GM12878 (cell line): Measurements from ENCODE around the gene COMMD10. TPM values are rescaled to one million over a fixed set of nuclear protein-coding genes. Genes with fewer than 3 reads are reported as not detected.

Experiments
- ATAC-seq: fragments of 200-7000 bp; cut with Tn5 transposase; 3 replicates; pipeline ENCODE4 v1.9.1; 2020; ENCODE audit warnings: mild to moderate bottlenecking, moderate library complexity
- BruUV-seq: library from RNA; stranded (reverse); fragments of 400-500 nt; replicated peaks from 2 replicates; lab custom pipeline; 2021; lab: Mats Ljungman, UMichigan
- CTCF ChIA-PET: fragments of 300-600 bp; sonication (Branson Sonifier 250); formaldehyde crosslinking; extraction: SDS; loops from one replicate; lab custom pipeline; 2021; ENCODE audit warnings: inconsistent platforms; lab: Yijun Ruan, JAX
- POLR2A ChIA-PET: fragments of 350-600 bp; formaldehyde crosslinking; extraction: SDS; loops from one replicate; lab custom pipeline; 2021; ENCODE audit warnings: inconsistent platforms; lab: Charles Lee
- RAD21 ChIA-PET: fragments of 300-600 bp; sonication (Branson Sonifier 250); formaldehyde crosslinking; loops from one replicate; lab custom pipeline; 2023; ENCODE audit warnings: antibody characterized with exemption; ENCODE audit not compliant: unreplicated experiment; lab: Charles Lee
- SMC1A ChIA-PET: fragments of 300-600 bp; sonication (Branson Sonifier 250); formaldehyde crosslinking; loops from one replicate; lab custom pipeline; 2023; ENCODE audit not compliant: unreplicated experiment, uncharacterized antibody; lab: Charles Lee
- DNase-seq: peaks from one replicate; pipeline ENCODE4 v3.0.0-alpha.2; 2011; ENCODE audit warnings: low read depth, low spot score
- FAIRE-seq: peaks from 3 replicates; lab custom pipeline; 2011; peaks lifted over from hg19 to GRCh38; lab: Jason Lieb, UNC
- H2AFZ ChIP-seq: 2 replicates; pipeline ENCODE4 v1.6.0; 2011; ENCODE audit warnings: low read depth, low read length, control low read depth; ENCODE audit not compliant: control insufficient read depth
- H3K27ac ChIP-seq: 2 replicates; pipeline ENCODE4 v1.5.1; 2011; ENCODE audit warnings: control low read depth; ENCODE audit not compliant: control insufficient read depth, insufficient read depth
- H3K27me3 ChIP-seq, 2 experiments: replicated peaks in 1 of 2; 2 replicates each; pipeline versions ENCODE4 v1.6.0 to v1.6.1; 2011; ENCODE audit warnings: low read length in 1 of 2; ENCODE audit not compliant: control insufficient read depth in 2 of 2, insufficient read depth in 2 of 2
- H3K36me3 ChIP-seq, 2 experiments: 2 replicates each; pipeline ENCODE4 v1.5.1; 2011; ENCODE audit warnings: low read length in 1 of 2; ENCODE audit not compliant: control insufficient read depth in 2 of 2, insufficient read depth in 2 of 2
- H3K4me1 ChIP-seq: 2 replicates; pipeline ENCODE4 v1.6.1; 2011; ENCODE audit warnings: mild to moderate bottlenecking, low read length, moderate library complexity, mixed read lengths; ENCODE audit not compliant: control insufficient read depth, insufficient read depth
- H3K4me2 ChIP-seq: 2 replicates; pipeline ENCODE4 v1.6.0; 2011; ENCODE audit warnings: control low read depth; ENCODE audit not compliant: control insufficient read depth, insufficient read depth
- H3K4me3 ChIP-seq: fragments of 200-600 bp; sonication (generic); 2 replicates; pipeline ENCODE4 v1.5.1; 2016
- H3K79me2 ChIP-seq: 2 replicates; pipeline ENCODE4 v1.6.0; 2011; ENCODE audit warnings: low read length; ENCODE audit not compliant: control insufficient read depth, insufficient read depth
- H3K9ac ChIP-seq: 2 replicates; pipeline ENCODE4 v1.8.0; 2011; ENCODE audit warnings: low read length, control low read depth, mixed read lengths; ENCODE audit not compliant: control insufficient read depth, insufficient read depth
- H3K9me3 ChIP-seq: replicated peaks from 3 replicates; pipeline ENCODE4 v1.5.1; 2011; ENCODE audit warnings: mild to moderate bottlenecking, low read length; ENCODE audit not compliant: control insufficient read depth, insufficient read depth
- H4K20me1 ChIP-seq: 2 replicates; pipeline ENCODE4 v1.6.0; 2011; ENCODE audit not compliant: control insufficient read depth, insufficient read depth
- E4F1 ChIP-seq: fragments of 450-650 bp; IDR thresholded peaks from 2 replicates; pipeline ENCODE4 v1.6.1; 2018; ENCODE audit warnings: borderline replicate concordance, mild to moderate bottlenecking; ENCODE audit not compliant: partially characterized antibody
- HDAC2 ChIP-seq: fragments of 200-600 bp; sonication (generic); IDR thresholded peaks from 2 replicates; pipeline ENCODE4 v1.6.1; 2017
- KAT2A ChIP-seq: conservative IDR thresholded peaks from 2 replicates; pipeline ENCODE4 v1.6.1; 2011; ENCODE audit warnings: low read depth, low read length; ENCODE audit not compliant: control insufficient read depth
- MEF2B ChIP-seq: fragments of 450-650 bp; IDR thresholded peaks from 2 replicates; pipeline ENCODE4 v1.6.1; 2018; ENCODE audit warnings: mild to moderate bottlenecking, moderate library complexity; ENCODE audit not compliant: partially characterized antibody, poor library complexity, severe bottlenecking
- NR2C2 ChIP-seq: IDR thresholded peaks from 2 replicates; pipeline ENCODE4 v1.6.1; 2011; ENCODE audit warnings: borderline replicate concordance, low read depth; ENCODE audit not compliant: control insufficient read depth, insufficient read length
- NR2F1 ChIP-seq: fragments of 450-650 bp; conservative IDR thresholded peaks from 2 replicates; pipeline ENCODE4 v1.6.1; 2017; ENCODE audit warnings: mild to moderate bottlenecking
- POLR2A ChIP-seq: IDR thresholded peaks from 2 replicates; pipeline ENCODE4 v1.6.1; 2011; ENCODE audit warnings: low read depth, mild to moderate bottlenecking, low read length
- RAD21 ChIP-seq: IDR thresholded peaks from 2 replicates; pipeline ENCODE4 v1.6.1; 2011; ENCODE audit warnings: mild to moderate bottlenecking, low read depth, low read length, moderate library complexity; ENCODE audit not compliant: insufficient read depth
- STAT3 ChIP-seq: IDR thresholded peaks from 2 replicates; pipeline ENCODE4 v1.6.1; 2011; ENCODE audit warnings: low read depth, low read length, improper control_type of control experiment
- SUZ12 ChIP-seq: fragments of 200-600 bp; sonication (generic); IDR thresholded peaks from one replicate; pipeline ENCODE4 v1.6.1; 2018; ENCODE audit warnings: antibody characterized with exemption, mild to moderate bottlenecking; ENCODE audit not compliant: unreplicated experiment
- TCF12 ChIP-seq: IDR thresholded peaks from 2 replicates; pipeline ENCODE4 v1.6.1; 2011; ENCODE audit warnings: low read depth, mild to moderate bottlenecking, low read length
- ZNF24 ChIP-seq: fragments of 450-650 bp; IDR thresholded peaks from 2 replicates; pipeline ENCODE4 v1.6.1; 2017; ENCODE audit warnings: antibody characterized with exemption, mild to moderate bottlenecking
- WGBS: methylation state at CpG from one replicate; pipeline ENCODE4 v1.1.6; 2016; ENCODE audit warnings: low lambda C conversion rate; ENCODE audit not compliant: insufficient replicate concordance, insufficient coverage; ENCODE audit errors: missing lambda C conversion rate; 5-methylcytosine and 5-hydroxymethylcytosine counted together
- in situ Hi-C: fragments of 300-500 bp; cut with MboI; formaldehyde crosslinking; loops from 9 replicates; pipeline ENCODE4 v1.14.3; 2018; ENCODE audit warnings: mixed read lengths
- intact Hi-C: fragments of 100-400 bp; cut with micrococcal nuclease; formaldehyde crosslinking; loops from one replicate; pipeline ENCODE4 v1.14.2; 2022; ENCODE audit not compliant: unreplicated experiment
- polyA plus RNA-seq, 11 experiments: library from polyadenylated mRNA; depleted of rRNA in 4 of 11; unstranded in 6 of 11; stranded (reverse) in 5 of 11; fragments of >200 nt; fragmentation: Nextera tagmentation in 4 of 11; fragmentation: Illumina TruSeq in 1 of 11; extraction: Ambion mirVana in 4 of 11; extraction: Trizol in 1 of 11; gene quantifications; 1 replicate in 1 of 11; 2 replicates in 10 of 11; pipeline versions ENCODE4 v1.2.1 to v1.2.3, GENCODE V29; 2011 to 2016; ENCODE audit warnings: inconsistent platforms in 2 of 11, missing spikeins in 2 of 11, low read depth in 1 of 11
- total RNA-seq, 4 experiments: library from RNA; depleted of rRNA in 3 of 4; stranded (reverse); fragments of >200 nt in 3 of 4; fragmentation: Illumina TruSeq in 1 of 4; extraction: Trizol in 1 of 4; gene quantifications; 2 replicates each; pipeline versions ENCODE4 v1.2.1 to v1.2.3, GENCODE V29; 2013 to 2021
- TF ChIP-seq, protein P1 (sequence below): IDR thresholded peaks from 2 replicates; pipeline ENCODE4 v1.6.1; 2011; ENCODE audit warnings: low read depth, mild to moderate bottlenecking, low read length, moderate library complexity, borderline replicate concordance; ENCODE audit errors: extremely low read depth

The COMMD10 gene
- total and polyA plus RNA-seq, 10 of the 15 experiments (the other 5 are each of a cell fraction or from before 2014, with no cell fraction given): 19.6 to 98.7 (median 28.0) TPM

DNA sequence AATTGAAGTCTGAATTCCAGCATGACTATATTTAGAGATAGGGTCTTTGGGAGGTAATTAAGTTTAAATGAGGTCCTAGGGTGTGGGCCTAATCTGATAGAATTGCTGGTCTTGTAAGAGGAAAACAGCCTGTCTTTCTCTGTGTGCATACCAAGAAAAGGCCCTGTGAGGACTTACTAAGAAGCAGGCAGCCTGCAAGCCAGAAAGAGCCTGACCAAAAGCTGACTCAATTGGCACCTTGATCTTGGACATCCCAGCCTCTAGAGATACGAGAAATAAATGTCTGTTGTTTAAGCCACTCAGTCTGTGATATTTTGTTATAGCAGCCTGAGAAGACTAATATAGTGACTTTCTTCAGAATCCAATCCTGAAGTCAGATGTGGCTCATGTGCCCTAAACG is 38.0 kb upstream of the COMMD10 start:
- no peaks in the 10 kb centered on the region for H3K36me3 ChIP-seq
- DNase-seq (no peak), FAIRE-seq (no peak)
- H3K4me3 ChIP-seq: no peak overlapping the region
- H3K9me3 ChIP-seq: no peaks in the 10 kb centered on the region
- no peak overlapping the region for H3K9ac ChIP-seq
- H3K4me1 ChIP-seq: no peaks in the 10 kb centered on the region
- WGBS: 65% methylated on average over 2 of the region's 2 CpGs
- TF ChIP-seq, protein P1, sequence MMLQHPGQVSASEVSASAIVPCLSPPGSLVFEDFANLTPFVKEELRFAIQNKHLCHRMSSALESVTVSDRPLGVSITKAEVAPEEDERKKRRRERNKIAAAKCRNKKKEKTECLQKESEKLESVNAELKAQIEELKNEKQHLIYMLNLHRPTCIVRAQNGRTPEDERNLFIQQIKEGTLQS: no peak
- no peak for TF ChIP-seq SUZ12
- TF ChIP-seq, all 136 proteins: peak for 0
- ChIA-PET SMC1A (no interaction called here), RAD21 (no interaction called here), CTCF (no interaction called here), POLR2A (no interaction called here)
- Histone ChIP-seq H3K27ac (no peak overlapping the region), H2AFZ (no peak overlapping the region), H3K79me2 (no peaks in the 10 kb centered on the region), H4K20me1 (no peaks in the 10 kb centered on the region), H3K4me2 (no peak overlapping the region), H3K27me3 (no peaks in the 10 kb centered on the region; a peak in 2 of 4 replicates)
- intact Hi-C loops (no loop called here), in situ Hi-C loops (no loop called here)
- no TSS peak for BruUV-seq
- no peak for ATAC-seq

DNA sequence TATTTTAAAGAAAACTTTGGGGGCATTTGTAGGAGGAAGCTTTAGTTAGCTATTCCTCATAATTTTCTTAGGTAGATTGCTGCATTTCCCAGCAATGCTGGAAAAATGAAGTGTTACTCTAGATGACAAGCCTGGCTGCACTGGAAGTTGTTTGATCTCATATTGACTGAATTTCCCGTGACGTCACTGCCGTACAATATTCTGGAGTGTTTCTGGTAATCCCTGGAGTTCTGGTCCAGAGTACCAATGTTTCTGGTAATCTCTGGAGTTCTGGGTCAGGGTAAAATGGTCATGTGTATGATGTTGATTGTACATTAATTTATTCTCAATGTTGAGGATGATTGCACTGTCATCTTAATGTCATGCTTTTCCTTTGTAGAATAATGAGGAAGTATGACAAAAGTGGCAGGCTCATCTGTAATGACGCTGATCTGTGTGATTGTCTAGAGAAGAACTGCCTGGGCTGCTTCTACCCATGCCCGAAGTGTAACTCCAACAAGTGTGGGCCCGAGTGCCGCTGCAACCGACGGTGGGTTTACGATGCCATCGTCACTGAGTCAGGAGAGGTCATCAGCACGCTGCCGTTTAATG is 26.4 kb upstream of the COMMD10 start:
- Histone ChIP-seq H3K36me3 (no peaks in the 10 kb centered on the region), H3K4me2 (no peak overlapping the region), H3K27ac (no peak overlapping the region), H3K4me1 (no peaks in the 10 kb centered on the region), H3K9ac (no peak overlapping the region), H3K27me3 (no peaks in the 10 kb centered on the region; a peak in 2 of 4 replicates), H3K4me3 (no peak overlapping the region), H2AFZ (no peak overlapping the region), H3K9me3 (no peaks in the 10 kb centered on the region), H4K20me1 (no peaks in the 10 kb centered on the region), H3K79me2 (no peaks in the 10 kb centered on the region)
- no peak for FAIRE-seq
- in situ Hi-C loops: loop anchor here (25.0 kb wide), 1 partner anchor 221 kb away; the partner anchor contains the start of genes AP3S1 and ATG12
- SMC1A ChIA-PET: interaction anchor here (0.6 to 1.3 kb wide), 3 partner anchors 18 to 87 kb away, joined by 3 to 4 read pairs (median 3); no protein-coding TSS in a partner anchor
- no peak for TF ChIP-seq TCF12
- TF ChIP-seq RAD21: no peak
- TF ChIP-seq ZNF24: no peak
- TF ChIP-seq NR2F1: no peak
- no peak for TF ChIP-seq KAT2A
- no peak for TF ChIP-seq POLR2A
- TF ChIP-seq NR2C2: no peak
- TF ChIP-seq HDAC2: no peak
- TF ChIP-seq STAT3: no peak
- TF ChIP-seq SUZ12: no peak
- no peak for TF ChIP-seq MEF2B
- TF ChIP-seq E4F1: no peak
- DNase-seq: no peak
- POLR2A ChIA-PET: no interaction called here
- 72% methylated on average over 13 of the region's 13 CpGs for WGBS
- intact Hi-C loops: no loop called here
- RAD21 ChIA-PET: no interaction called here
- no peak for ATAC-seq
- no TSS peak for BruUV-seq
- CTCF ChIA-PET: interaction anchor here (1.1 kb wide), 1 partner anchor 9 kb away, joined by 3 read pairs; no protein-coding TSS in a partner anchor
